Stimulated activated CD4-positive, alpha-beta T cell treated with anti-CD3 and anti-CD28 coated beads, Interleukin-15, amount 100 ng/mL, for 48 hours (primary cell): ENCODE results near the gene SLC51B.
A peak's percentile ranks its signal among the peaks of the same experiment; 100 is the strongest.
"Not testable (repeated sequence)": the region's sequence is repeated elsewhere in the genome, so short reads cannot be mapped to it uniquely, and the experiment has no call there.

Experiments used
- DNase-seq, 2 donors: peaks; one replicate each; pipeline ENCODE4 v3.0.0-alpha.2; 2020; ENCODE audit warnings: low read depth in 2 of 2

Gene SLC51B

DNA sequence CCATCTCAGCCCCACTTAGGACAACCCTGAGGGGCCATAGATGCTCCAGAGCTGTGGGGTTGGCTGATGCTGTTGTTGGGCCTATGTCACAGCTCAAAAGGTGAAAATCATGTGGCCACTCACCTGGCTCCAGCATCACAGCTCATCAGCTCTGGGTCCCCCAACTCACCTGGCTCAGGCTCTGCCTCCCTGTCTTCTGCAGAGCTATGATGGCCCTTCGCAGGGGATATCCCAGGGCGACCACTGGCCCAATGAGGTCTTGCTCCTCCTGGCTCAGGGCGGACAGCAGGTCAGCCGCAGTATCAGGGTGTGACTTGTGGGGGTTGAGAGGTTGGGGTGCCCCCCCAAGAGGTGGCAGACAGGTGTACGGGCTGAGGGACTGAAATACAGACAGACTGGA is 54.1 kb downstream of the SLC51B start:
- no peak for DNase-seq

DNA sequence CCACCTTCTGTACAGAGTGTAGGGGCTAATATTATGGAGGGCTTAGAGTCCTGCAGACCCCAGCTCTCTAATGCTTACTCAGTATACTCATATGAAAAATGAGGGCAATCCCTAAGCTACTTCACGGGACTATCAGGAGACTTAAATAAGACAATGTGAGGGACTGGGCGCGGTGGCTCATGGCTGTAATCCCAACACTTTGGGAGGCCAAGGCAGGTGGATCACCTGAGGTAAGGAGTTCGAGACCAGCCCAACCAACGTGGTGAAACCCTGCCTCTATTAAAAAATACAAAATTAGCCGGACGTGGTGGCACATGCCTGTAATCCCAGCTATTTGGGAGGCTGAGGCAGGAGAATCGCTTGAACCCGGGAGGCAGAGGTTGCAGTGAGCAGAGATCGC is 54.6 kb downstream of the SLC51B start:
- not testable (repeated sequence) for DNase-seq

DNA sequence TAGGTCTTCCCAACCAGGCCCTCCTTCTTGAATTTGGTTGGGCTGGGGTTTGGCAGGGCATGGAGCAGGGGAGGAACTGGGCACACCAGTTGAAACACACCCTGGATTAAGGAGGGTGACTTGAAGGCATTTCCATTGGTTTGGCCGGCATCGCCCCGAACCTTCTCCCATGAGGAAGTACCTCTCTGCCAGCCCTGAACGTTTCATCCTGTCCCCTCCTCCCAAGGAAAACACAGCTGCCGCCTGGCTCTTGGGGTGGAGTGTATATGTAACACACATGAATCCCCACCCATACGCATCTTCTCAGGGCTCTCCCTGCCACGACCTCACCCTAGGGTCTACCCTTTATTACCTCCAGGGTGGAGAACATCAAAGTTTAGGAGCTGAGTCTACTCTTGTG is 55.3 kb downstream of the SLC51B start:
- no peak for DNase-seq

DNA sequence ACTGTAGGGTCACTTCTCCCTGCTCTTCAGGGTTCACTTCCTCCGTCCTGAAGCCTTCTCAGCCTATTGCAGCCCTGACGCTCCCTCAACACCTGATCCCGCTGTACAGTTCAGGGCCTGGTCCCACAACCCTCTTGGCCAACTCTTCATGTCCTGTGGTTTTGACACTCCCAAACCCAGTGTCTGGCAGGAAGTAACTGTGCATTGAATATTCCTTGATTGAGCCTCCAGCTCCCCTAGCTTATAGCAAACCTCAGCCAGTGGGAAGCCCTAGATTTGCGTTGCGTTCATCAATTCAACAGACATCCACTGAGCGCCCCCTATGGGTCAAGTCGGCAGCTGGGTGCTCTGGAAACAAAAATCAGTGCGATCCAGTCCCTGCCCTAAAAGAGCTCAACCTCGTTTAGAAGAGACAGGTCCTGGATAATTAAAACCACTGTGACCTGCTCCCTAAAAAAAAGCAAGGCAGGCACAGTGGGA is 56.3 kb downstream of the SLC51B start:
- peak; percentile 22 to 50 for DNase-seq

DNA sequence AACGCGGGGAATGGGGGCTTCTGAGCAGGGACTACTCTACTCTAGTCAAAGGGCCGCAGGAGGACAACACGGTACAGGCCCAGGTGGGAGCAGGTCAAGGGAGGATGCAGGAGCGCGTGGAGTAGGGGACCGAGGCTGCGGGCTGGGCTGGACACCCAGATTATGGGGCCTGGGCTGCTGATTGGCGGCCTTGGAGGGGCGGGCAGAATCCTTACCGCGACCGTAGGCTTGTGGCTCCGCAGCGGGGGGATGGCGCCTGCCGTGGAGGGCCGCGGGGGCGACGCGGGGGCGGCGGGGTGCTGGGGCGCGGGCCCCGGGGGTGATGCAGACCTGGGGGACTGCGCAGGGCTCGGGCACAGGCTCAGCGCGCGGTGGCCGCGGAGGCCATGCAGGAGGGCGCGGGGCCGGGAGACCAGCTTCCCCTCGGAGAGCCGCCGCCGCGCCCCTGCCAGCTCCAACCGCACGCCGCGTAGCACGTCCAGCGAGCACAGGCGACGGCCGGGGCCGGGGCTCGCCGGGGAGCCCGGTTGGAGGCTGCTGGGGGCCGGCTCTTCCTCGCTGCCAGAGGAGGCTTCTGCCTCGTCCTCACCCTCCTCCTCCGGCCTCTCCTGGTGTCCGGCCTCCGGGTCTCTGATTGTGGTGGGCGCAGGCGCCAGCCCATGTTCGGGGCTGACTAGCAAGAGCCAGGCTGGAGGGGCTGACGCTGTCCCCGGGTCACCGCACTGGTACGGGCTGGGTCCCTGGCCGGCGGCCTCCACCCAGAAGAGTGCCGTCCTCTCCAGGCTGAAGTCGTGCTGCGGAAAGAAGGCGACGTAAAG is 56.9 kb downstream of the SLC51B start:
- DNase-seq = no peak

DNA sequence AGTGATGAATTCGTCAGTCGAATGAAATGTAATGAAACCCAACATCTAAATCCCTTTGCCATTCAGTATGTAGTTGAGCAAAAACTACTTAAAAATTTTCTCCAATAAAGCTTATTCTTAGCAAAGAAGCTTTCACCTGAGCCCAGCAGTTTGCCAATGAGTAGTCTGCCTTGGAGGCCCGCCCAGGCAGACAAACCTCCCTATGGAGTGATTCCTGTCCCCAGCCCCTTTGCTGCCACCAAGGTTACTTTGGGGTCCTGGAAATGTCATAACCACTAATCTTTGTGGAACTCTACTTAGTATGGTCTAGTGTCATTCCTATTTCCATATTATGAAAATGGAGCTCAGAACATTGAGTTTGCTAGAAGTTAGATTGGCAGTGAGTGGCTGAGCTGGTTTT is 57.7 kb downstream of the SLC51B start:
- no peak for DNase-seq
